GM10266 (cell line): Measurements from ENCODE around the gene KIF3A.

Source experiments
- DNase-seq: peaks from one replicate; pipeline ENCODE4 v3.0.0; 2012; ENCODE audit errors: extremely low spot score
- CTCF ChIP-seq: IDR thresholded peaks from 2 replicates; pipeline ENCODE4 v1.5.1; 2012; ENCODE audit warnings: mild to moderate bottlenecking, low read depth; ENCODE audit not compliant: control insufficient read depth, insufficient read depth; ENCODE audit errors: missing control alignments

Gene KIF3A

GRCh38 chr5:132753135-132753987, 16.0 kb upstream of the KIF3A start:
- no peak for DNase-seq

GRCh38 chr5:132752581-132753125, 15.3 kb upstream of the KIF3A start:
- no peak for TF ChIP-seq CTCF
- DNase-seq, result no peak

More at GRCh38 chr5:132753135-132753987, 16.0 kb upstream of the KIF3A start:
- peak; percentile 34 for TF ChIP-seq CTCF

- DNase-seq, result no peak
- no peak for TF ChIP-seq CTCF
Observed at GRCh38 chr5:132751971-132752580, 14.7 kb upstream of the KIF3A start.

GRCh38 chr5:132751444-132751843, 14.1 kb upstream of the KIF3A start:
- peak; percentile 85 for DNase-seq
- no peak for TF ChIP-seq CTCF

GRCh38 chr5:132750471-132751230, 13.3 kb upstream of the KIF3A start:
- peak; percentile 67 for DNase-seq
- TF ChIP-seq CTCF, result no peak

- TF ChIP-seq CTCF, result no peak
- no peak for DNase-seq
Observed at GRCh38 chr5:132749506-132749905, 12.2 kb upstream of the KIF3A start.
